H1 (cell line): Measurements from ENCODE around the gene APELA. TPM values are rescaled to one million over a fixed set of nuclear protein-coding genes. Genes with fewer than 3 reads are reported as not detected.

Experiments
- CTCF ChIA-PET: fragments of 300-600 bp; sonication (Branson Sonifier 250); formaldehyde crosslinking; loops from one replicate; lab custom pipeline; 2021; ENCODE audit not compliant: partially characterized antibody; lab: Charles Lee
- POLR2A ChIA-PET: fragments of 300-600 bp; sonication (Branson Sonifier 250); formaldehyde crosslinking; loops from one replicate; lab custom pipeline; 2021; ENCODE audit warnings: inconsistent platforms; ENCODE audit not compliant: partially characterized antibody; lab: Charles Lee
- DNase-seq, 2 experiments: peaks; one replicate each; pipeline versions ENCODE4 v3.0.0 to v3.0.0-alpha.2; 2010 to 2022; ENCODE audit warnings: low spot score in 2 of 2, low read depth in 1 of 2, mixed read lengths in 1 of 2
- FAIRE-seq: peaks from 2 replicates; lab custom pipeline; 2011; peaks lifted over from hg19 to GRCh38; lab: Jason Lieb, UNC
- H2AFZ ChIP-seq: 2 replicates; pipeline ENCODE4 v1.8.1; 2012; ENCODE audit warnings: low read length, inconsistent platforms
- H2AK5ac ChIP-seq: 2 replicates; pipeline ENCODE4 v1.6.1; 2013; ENCODE audit warnings: low read depth, low read length
- H2BK120ac ChIP-seq: replicated peaks from 2 replicates; pipeline ENCODE3; 2013; ENCODE audit warnings: low read depth, low read length, inconsistent platforms
- H2BK12ac ChIP-seq: 2 replicates; pipeline ENCODE4 v1.6.1; 2013; ENCODE audit warnings: low read depth, low read length
- H2BK15ac ChIP-seq: 2 replicates; pipeline ENCODE4 v1.6.1; 2013; ENCODE audit warnings: low read length
- H2BK20ac ChIP-seq: 2 replicates; pipeline ENCODE4 v1.6.1; 2013; ENCODE audit warnings: low read length
- H2BK5ac ChIP-seq: 2 replicates; pipeline ENCODE4 v1.6.1; 2013; ENCODE audit warnings: low read depth, low read length
- H3K14ac ChIP-seq: 2 replicates; pipeline ENCODE4 v1.6.1; 2013; ENCODE audit warnings: inconsistent platforms; ENCODE audit not compliant: insufficient read length
- H3K18ac ChIP-seq: 2 replicates; pipeline ENCODE4 v1.6.1; 2013; ENCODE audit warnings: low read length; ENCODE audit errors: extremely low read depth
- H3K23ac ChIP-seq: 2 replicates; pipeline ENCODE4 v1.6.1; 2013; ENCODE audit warnings: inconsistent platforms; ENCODE audit not compliant: insufficient read length
- H3K23me2 ChIP-seq: 2 replicates; pipeline ENCODE4 v1.6.1; 2013; ENCODE audit warnings: low read depth, low read length
- H3K27ac ChIP-seq: 2 replicates; pipeline ENCODE4 v1.6.1; 2011; ENCODE audit warnings: low read depth, low read length, inconsistent platforms
- H3K27me3 ChIP-seq, 4 experiments: replicated peaks in 1 of 4; 1 replicate in 1 of 4; 2 replicates in 3 of 4; pipeline versions ENCODE4 v1.6.1 to v1.8.1; 2011 to 2013; ENCODE audit warnings: low read length in 3 of 4, mild to moderate bottlenecking in 3 of 4, inconsistent platforms in 2 of 4, mixed read lengths in 2 of 4, moderate library complexity in 1 of 4; ENCODE audit not compliant: control insufficient read depth in 3 of 4, insufficient read depth in 3 of 4; ENCODE audit errors: extremely low read depth in 1 of 4
- H3K36me3 ChIP-seq, 4 experiments: 2 replicates each; pipeline versions ENCODE4 v1.6.1 to v1.8.1; 2011 to 2013; ENCODE audit warnings: mild to moderate bottlenecking in 4 of 4, low read length in 3 of 4, moderate library complexity in 2 of 4, control low read depth in 1 of 4, inconsistent platforms in 1 of 4; ENCODE audit not compliant: insufficient read depth in 4 of 4, control insufficient read depth in 2 of 4
- H3K4ac ChIP-seq: replicated peaks from 2 replicates; pipeline ENCODE3; 2013; ENCODE audit warnings: low read length, low read depth, mixed read lengths, inconsistent platforms; ENCODE audit not compliant: insufficient read length
- H3K4me1 ChIP-seq, 4 experiments: replicated peaks in 1 of 4; 1 replicate in 1 of 4; 2 replicates in 3 of 4; pipeline versions ENCODE4 v1.6.1 to v1.8.1; 2011 to 2013; ENCODE audit warnings: low read length in 3 of 4, inconsistent platforms in 2 of 4, mixed read lengths in 1 of 4; ENCODE audit not compliant: insufficient read depth in 4 of 4, control insufficient read depth in 3 of 4
- H3K4me2 ChIP-seq, 2 experiments: 2 replicates each; pipeline versions ENCODE4 v1.6.1 to v1.8.1; 2011 to 2013; ENCODE audit warnings: low read depth in 2 of 2, low read length in 2 of 2, control low read depth in 1 of 2, inconsistent platforms in 1 of 2, mild to moderate bottlenecking in 1 of 2; ENCODE audit not compliant: insufficient read depth in 1 of 2
- H3K4me3 ChIP-seq, 4 experiments: fragments of 200-600, 300-600 bp in 1 of 4; sonication (generic), shearing (Covaris generic), sonication (Bioruptor Twin) in 1 of 4; 2 replicates each; pipeline versions ENCODE4 v1.5.1 to v1.8.1; 2011 to 2016; ENCODE audit warnings: low read length in 4 of 4, low read depth in 3 of 4, control low read depth in 2 of 4, inconsistent platforms in 2 of 4, mild to moderate bottlenecking in 2 of 4, mixed read lengths in 1 of 4, moderate library complexity in 1 of 4; ENCODE audit not compliant: insufficient read depth in 2 of 4; ENCODE audit errors: extremely low read depth in 1 of 4
- H3K56ac ChIP-seq: replicated peaks from 2 replicates; pipeline ENCODE3; 2013; ENCODE audit warnings: low read depth, mild to moderate bottlenecking, mixed read lengths, low read length, inconsistent platforms; ENCODE audit not compliant: insufficient read length
- H3K79me1 ChIP-seq: 2 replicates; pipeline ENCODE4 v1.6.1; 2013; ENCODE audit warnings: low read depth, low read length, control low read depth
- H3K79me2 ChIP-seq, 2 experiments: 2 replicates each; pipeline versions ENCODE4 v1.6.1 to v1.8.1; 2012 to 2013; ENCODE audit warnings: low read length in 2 of 2, mild to moderate bottlenecking in 2 of 2, inconsistent platforms in 1 of 2; ENCODE audit not compliant: insufficient read depth in 2 of 2, control insufficient read depth in 1 of 2
- H3K9ac ChIP-seq, 4 experiments: replicated peaks in 1 of 4; 1 replicate in 1 of 4; 2 replicates in 3 of 4; pipeline versions ENCODE4 v1.6.1 to v1.8.1; 2011 to 2013; ENCODE audit warnings: low read depth in 3 of 4, low read length in 3 of 4, control low read depth in 2 of 4, mild to moderate bottlenecking in 2 of 4, moderate library complexity in 2 of 4, inconsistent platforms in 1 of 4; ENCODE audit errors: extremely low read depth in 1 of 4
- H3K9me3 ChIP-seq, 2 experiments: 2 replicates each; pipeline versions ENCODE4 v1.6.1 to v1.8.1; 2012 to 2013; ENCODE audit warnings: mild to moderate bottlenecking in 2 of 2, moderate library complexity in 2 of 2, control low read depth in 1 of 2, inconsistent platforms in 1 of 2, low read depth in 1 of 2, low read length in 1 of 2, mixed read lengths in 1 of 2; ENCODE audit not compliant: insufficient read depth in 2 of 2
- H4K20me1 ChIP-seq, 2 experiments: replicated peaks in 1 of 2; 2 replicates each; pipeline versions ENCODE3 to v1.8.1; 2011 to 2013; ENCODE audit warnings: inconsistent platforms in 2 of 2, low read length in 2 of 2, mild to moderate bottlenecking in 1 of 2; ENCODE audit not compliant: insufficient read depth in 2 of 2, control insufficient read depth in 1 of 2
- H4K5ac ChIP-seq: 2 replicates; pipeline ENCODE4 v1.6.1; 2013; ENCODE audit warnings: low read length, low read depth, mixed read lengths, inconsistent platforms; ENCODE audit not compliant: insufficient read length
- H4K8ac ChIP-seq: 2 replicates; pipeline ENCODE4 v1.8.0; 2013; ENCODE audit warnings: mild to moderate bottlenecking, moderate library complexity, low read length, inconsistent platforms; ENCODE audit not compliant: insufficient read depth; ENCODE audit errors: extremely low read depth
- H4K91ac ChIP-seq: replicated peaks from 2 replicates; pipeline ENCODE3; 2013; ENCODE audit warnings: low read length, mixed read lengths, inconsistent platforms; ENCODE audit not compliant: insufficient read length
- ATF2 ChIP-seq: IDR thresholded peaks from 2 replicates; pipeline ENCODE4 v1.6.1; 2012; ENCODE audit warnings: low read length, inconsistent platforms
- HDAC6 ChIP-seq: IDR thresholded peaks from one replicate; pipeline ENCODE4 v1.7.1; 2012; ENCODE audit warnings: low read depth, mild to moderate bottlenecking, inconsistent platforms, low read length, moderate library complexity
- SRF ChIP-seq: IDR thresholded peaks from 2 replicates; pipeline ENCODE4 v1.6.1; 2011; ENCODE audit warnings: mild to moderate bottlenecking, low read depth, low read length, moderate library complexity
- WGBS, 2 experiments: shearing (Covaris generic) in 1 of 2; methylation state at CpG; one replicate each; pipeline versions ENCODE4 v1.1.6 to v1.1.7; 2013 to 2015; ENCODE audit warnings: low lambda C conversion rate in 2 of 2, mixed read lengths in 2 of 2, inconsistent platforms in 1 of 2, low coverage in 1 of 2, missing lambda C conversion rate in 1 of 2; ENCODE audit not compliant: insufficient replicate concordance in 2 of 2, insufficient coverage in 1 of 2, insufficient read length in 1 of 2; ENCODE audit errors: extremely low coverage in 1 of 2, missing lambda C conversion rate in 1 of 2; 5-methylcytosine and 5-hydroxymethylcytosine counted together
- polyA plus RNA-seq, 7 experiments: library from polyadenylated mRNA; depleted of rRNA in 3 of 7; stranded (reverse) in 5 of 7; unstranded in 2 of 7; fragments of >200 nt in 5 of 7; fragments of 200-250 nt in 2 of 7; gene quantifications; 1 replicate in 5 of 7; 2 replicates in 1 of 7; 4 replicates in 1 of 7; pipeline versions ENCODE4 v1.2.1 to v1.2.3, GENCODE V29; 2011 to 2013; ENCODE audit warnings: missing spikeins in 2 of 7, mixed read lengths in 2 of 7
- total RNA-seq: library from RNA; stranded (reverse); fragmentation: NEBNext Ultra II Directional; extraction: Animal tissue kit (Norgen Biotek cat#: 25700); gene quantifications from 2 replicates; pipeline ENCODE4 v1.2.1, GENCODE V29; 2021
- TF ChIP-seq, protein P1 (sequence below): IDR thresholded peaks from 2 replicates; pipeline ENCODE4 v1.6.1; 2011; ENCODE audit warnings: low read length, improper control_type of control experiment

APELA gene
- total and polyA plus RNA-seq, 2 of the 8 experiments (the other 6 are each of a cell fraction or from before 2014, with no cell fraction given) = 60.2 to 81.8 TPM

- H2BK20ac ChIP-seq = 0 out of 2 replicates have a peak overlapping the region, but pooled peaks have one; percentile 14
Measured at GRCh38 chr4:164902608-164903007, 25.6 kb downstream of the APELA start.

More at GRCh38 chr4:164902608-164903007, 25.6 kb downstream of the APELA start:
- no peak overlapping the region for H2BK120ac ChIP-seq
- H3K9ac ChIP-seq = no peak overlapping the region
- no peak overlapping the region for H3K4me2 ChIP-seq
- TF ChIP-seq HDAC6 (no peak), SRF (no peak), ATF2 (no peak)
- TF ChIP-seq, protein P1, sequence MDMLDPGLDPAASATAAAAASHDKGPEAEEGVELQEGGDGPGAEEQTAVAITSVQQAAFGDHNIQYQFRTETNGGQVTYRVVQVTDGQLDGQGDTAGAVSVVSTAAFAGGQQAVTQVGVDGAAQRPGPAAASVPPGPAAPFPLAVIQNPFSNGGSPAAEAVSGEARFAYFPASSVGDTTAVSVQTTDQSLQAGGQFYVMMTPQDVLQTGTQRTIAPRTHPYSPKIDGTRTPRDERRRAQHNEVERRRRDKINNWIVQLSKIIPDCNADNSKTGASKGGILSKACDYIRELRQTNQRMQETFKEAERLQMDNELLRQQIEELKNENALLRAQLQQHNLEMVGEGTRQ = no peak
- TF ChIP-seq, all 59 proteins: peak for 0
- Histone ChIP-seq H3K27ac (no peak overlapping the region), H3K36me3 (peaks cover 0 to 8% (median 2%) of the 10 kb centered on the region in 4 experiments; a peak in 2 of 8 replicates), H2BK5ac (0 out of 2 replicates have a peak overlapping the region, but pooled peaks have one; percentile 22), H3K23me2 (no peaks in the 10 kb centered on the region), H3K4me3 (no peak overlapping the region), H3K79me2 (no peaks in the 10 kb centered on the region), H3K9me3 (no peaks in the 10 kb centered on the region), H4K91ac (no peak overlapping the region), H3K79me1 (no peaks in the 10 kb centered on the region), H4K5ac (no peak overlapping the region), H4K8ac (no peak overlapping the region), H2AK5ac (no peak overlapping the region; the same call in 1 of the 2 replicates), H3K14ac (no peak overlapping the region), H2BK12ac (no peak overlapping the region), H3K56ac (no peak overlapping the region), H3K4me1 (peaks cover 0 to 8% (median 0%) of the 10 kb centered on the region in 4 experiments; a peak in 4 of 7 replicates), H4K20me1 (no peaks in the 10 kb centered on the region), H2AFZ (no peak overlapping the region), H3K4ac (no peak overlapping the region), H2BK15ac (peak overlapping the region; percentile 4; the same call in 1 of the 2 replicates), H3K27me3 (no peaks in the 10 kb centered on the region), H3K23ac (no peak overlapping the region), H3K18ac (no peak overlapping the region)
- CTCF ChIA-PET = interaction anchor here (1.0 to 5.7 kb wide), 7 partner anchors 10 to 211 kb away, joined by 3 to 32 read pairs (median 4); no protein-coding TSS in a partner anchor
- POLR2A ChIA-PET = interaction anchor here (0.6 to 6.1 kb wide), 6 partner anchors 16 to 205 kb away, joined by 3 to 37 read pairs (median 3); partner anchors contain the start of gene APELA
- 97% methylated on average over 5 of the region's 5 CpGs; no CpG with 5 or more reads in 1 of the 2 experiments for WGBS, 2 experiments
- DNase-seq = no peak
- FAIRE-seq = no peak
